ENCODE measurements around the gene CHD5. TPM values are rescaled to one million over a fixed set of nuclear protein-coding genes. Genes with fewer than 3 reads are reported as not detected.

Gene CHD5
- total RNA-seq, 1 experiment from 2014 or later = 1.6 TPM

DNA sequence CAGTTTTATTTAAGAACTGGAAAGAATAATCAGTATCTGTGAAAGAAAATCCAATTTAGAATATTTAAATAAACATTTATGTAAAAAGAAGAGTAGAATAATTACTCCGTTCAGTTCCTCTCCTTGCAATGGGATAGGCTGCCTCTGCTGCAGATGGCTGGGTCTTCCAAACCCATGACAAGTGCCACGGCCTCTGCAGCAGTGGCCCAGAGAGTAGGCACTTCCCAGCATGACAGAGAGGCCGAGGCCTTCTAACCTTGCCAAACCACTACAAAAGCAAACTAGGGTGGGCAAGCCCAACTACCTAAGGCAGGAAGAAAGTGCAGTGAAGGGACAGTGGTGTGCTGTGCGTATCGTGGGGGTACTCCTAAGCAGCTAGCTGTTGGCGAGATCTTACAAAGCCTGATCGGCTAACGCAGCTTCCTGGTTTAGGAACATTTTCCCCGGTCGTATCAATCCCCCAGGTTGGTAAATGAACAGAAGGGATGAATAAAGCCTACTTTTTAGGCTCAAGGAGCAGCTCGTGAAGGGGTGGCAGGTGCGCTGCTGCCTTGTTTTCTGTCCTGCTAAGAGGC is 41.2 kb upstream of the CHD5 start:
- H3T11ph ChIP-seq (ENCODE audit: low read length) = no peak overlapping the region
- no peak overlapping the region for H3K18ac ChIP-seq (ENCODE audit: insufficient read length, low read depth, low read length)
- H2AFZ ChIP-seq (ENCODE audit: low read length) = no peak overlapping the region
- H4K91ac ChIP-seq (ENCODE audit: insufficient read length, low read depth, low read length) = no peak overlapping the region
- H3K9ac ChIP-seq (ENCODE audit: extremely low read depth, insufficient read length, low read length) = no peak overlapping the region
- H3K9me3 Mint-ChIP-seq = no peaks in the 10 kb centered on the region
- WGBS (ENCODE audit: extremely low coverage, insufficient read length, low lambda C conversion rate) = no CpG with 5 or more reads among the region's 12 CpGs
- H3K4me1 Mint-ChIP-seq = peaks cover 2 to 6% of the 10 kb centered on the region in 2 experiments; a peak in 2 of 4 replicates
- H2AK5ac ChIP-seq (ENCODE audit: insufficient read length, low read length) = no peak overlapping the region
- no peak overlapping the region for H2BK12ac ChIP-seq (ENCODE audit: insufficient read length, low read depth, low read length)
- peaks cover 3% of the 10 kb centered on the region for H3K79me1 ChIP-seq (ENCODE audit: insufficient read depth, low read depth, low read length, poor library complexity, severe bottlenecking)
- DNase-seq = no peak
- no peak overlapping the region for H3K56ac ChIP-seq (ENCODE audit: insufficient read length, low read depth, low read length)
- H4K20me1 ChIP-seq (ENCODE audit: control insufficient read depth, insufficient read depth, insufficient read length) = no peaks in the 10 kb centered on the region
- TF ChIP-seq, protein P1, sequence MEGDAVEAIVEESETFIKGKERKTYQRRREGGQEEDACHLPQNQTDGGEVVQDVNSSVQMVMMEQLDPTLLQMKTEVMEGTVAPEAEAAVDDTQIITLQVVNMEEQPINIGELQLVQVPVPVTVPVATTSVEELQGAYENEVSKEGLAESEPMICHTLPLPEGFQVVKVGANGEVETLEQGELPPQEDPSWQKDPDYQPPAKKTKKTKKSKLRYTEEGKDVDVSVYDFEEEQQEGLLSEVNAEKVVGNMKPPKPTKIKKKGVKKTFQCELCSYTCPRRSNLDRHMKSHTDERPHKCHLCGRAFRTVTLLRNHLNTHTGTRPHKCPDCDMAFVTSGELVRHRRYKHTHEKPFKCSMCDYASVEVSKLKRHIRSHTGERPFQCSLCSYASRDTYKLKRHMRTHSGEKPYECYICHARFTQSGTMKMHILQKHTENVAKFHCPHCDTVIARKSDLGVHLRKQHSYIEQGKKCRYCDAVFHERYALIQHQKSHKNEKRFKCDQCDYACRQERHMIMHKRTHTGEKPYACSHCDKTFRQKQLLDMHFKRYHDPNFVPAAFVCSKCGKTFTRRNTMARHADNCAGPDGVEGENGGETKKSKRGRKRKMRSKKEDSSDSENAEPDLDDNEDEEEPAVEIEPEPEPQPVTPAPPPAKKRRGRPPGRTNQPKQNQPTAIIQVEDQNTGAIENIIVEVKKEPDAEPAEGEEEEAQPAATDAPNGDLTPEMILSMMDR (conservative IDR thresholded peaks at IDR 0.05) = no peak
- H2BK15ac ChIP-seq (ENCODE audit: low read depth, low read length) = no peak overlapping the region
- no peak overlapping the region for H2BK120ac ChIP-seq (ENCODE audit: low read depth, low read length, poor library complexity, severe bottlenecking)
- no peak overlapping the region for H4K8ac ChIP-seq (replicated peaks; ENCODE audit: insufficient read length, low read depth, low read length)
- no peak overlapping the region for H4K5ac ChIP-seq (ENCODE audit: insufficient read length, low read depth, low read length)
- no peak overlapping the region for H3K4me2 ChIP-seq (ENCODE audit: insufficient read depth, insufficient read length, low read length)
- no peaks in the 10 kb centered on the region for H3K23me2 ChIP-seq (ENCODE audit: insufficient read length, low read depth, low read length, poor library complexity, severe bottlenecking)
- no peak overlapping the region for H3K4me3 Mint-ChIP-seq
- H2BK20ac ChIP-seq (ENCODE audit: low read depth, low read length, poor library complexity, severe bottlenecking) = no peak overlapping the region
- peaks cover 30 to 54% (median 36%) of the 10 kb centered on the region in 3 experiments; a peak in 6 of 7 replicates for H3K36me3 Mint-ChIP-seq (ENCODE audit: insufficient read depth in 1 of 3, low read depth in 3 of 3)
- H3K79me2 ChIP-seq (ENCODE audit: insufficient read depth, low read length) = no peaks in the 10 kb centered on the region
- H3K27me3 Mint-ChIP-seq (ENCODE audit: low read depth) = peaks cover 2% of the 10 kb centered on the region
- H3K23ac ChIP-seq (ENCODE audit: insufficient read length, low read depth, low read length) = no peak overlapping the region
- peak overlapping the region in 1 of 3 experiments; percentile 81; a peak in 2 of 7 replicates for H3K27ac Mint-ChIP-seq
- no peak overlapping the region for H3K4ac ChIP-seq (ENCODE audit: low read depth, low read length)
- H3K9me3 ChIP-seq (ENCODE audit: control insufficient read depth, low read depth, low read length) = no peaks in the 10 kb centered on the region
- no peaks in the 10 kb centered on the region for H3K4me1 ChIP-seq (ENCODE audit: insufficient read depth, low read length)
- H2BK5ac ChIP-seq (ENCODE audit: insufficient read length, low read length) = no peak overlapping the region
- H3K14ac ChIP-seq (ENCODE audit: insufficient read depth, low read length) = no peak overlapping the region
- no peaks in the 10 kb centered on the region for H3K27me3 ChIP-seq (ENCODE audit: insufficient read depth, low read length)
- H3K27ac ChIP-seq (ENCODE audit: insufficient read length, low read depth, low read length) = no peak overlapping the region
